Activated CD4-positive, alpha-beta T cell treated with anti-CD3 and anti-CD28 coated beads, Interleukin-2, Interleukin-6, amounts not matched to agents 100 ng/mL and 50 ng/mL, durations not matched to agents 16 hours and 8 hours (primary cell): ENCODE results near the gene LRFN2.

Experiments used
- DNase-seq: peaks from one replicate; pipeline ENCODE4 v3.0.0-alpha.2; 2020

The LRFN2 gene

GRCh38 chr6:40469323-40469722 lies 117.8 kb downstream of the LRFN2 start:
- no peak for DNase-seq

- DNase-seq = no peak
These were observed 120.1 kb downstream of the LRFN2 start for GRCh38 chr6:40466986-40467539.

- DNase-seq = no peak
These were observed 125.5 kb downstream of the LRFN2 start for GRCh38 chr6:40461643-40462042.

- DNase-seq = no peak
These were observed 126.8 kb downstream of the LRFN2 start for GRCh38 chr6:40460380-40460779.

- DNase-seq = no peak
These were observed 129.9 kb downstream of the LRFN2 start for GRCh38 chr6:40457261-40457660.

GRCh38 chr6:40456390-40457013 lies 130.7 kb downstream of the LRFN2 start:
- DNase-seq = no peak

GRCh38 chr6:40455686-40456389 lies 131.3 kb downstream of the LRFN2 start:
- no peak for DNase-seq

GRCh38 chr6:40450483-40450882 lies 136.7 kb downstream of the LRFN2 start:
- no peak for DNase-seq

- no peak for DNase-seq
These were observed 142.4 kb downstream of the LRFN2 start for GRCh38 chr6:40444811-40445210.

- no peak for DNase-seq
These were observed 142.9 kb downstream of the LRFN2 start for GRCh38 chr6:40444312-40444711.

GRCh38 chr6:40443842-40444241 lies 143.3 kb downstream of the LRFN2 start:
- DNase-seq = no peak

GRCh38 chr6:40442591-40442990 lies 144.6 kb downstream of the LRFN2 start:
- DNase-seq = no peak

GRCh38 chr6:40441150-40441549 lies 146.0 kb downstream of the LRFN2 start:
- DNase-seq = no peak

- DNase-seq = no peak
These were observed 147.1 kb downstream of the LRFN2 start for GRCh38 chr6:40440053-40440452.

GRCh38 chr6:40439026-40439800 lies 148.0 kb downstream of the LRFN2 start:
- no peak for DNase-seq

- no peak for DNase-seq
These were observed 148.8 kb downstream of the LRFN2 start for GRCh38 chr6:40438246-40438887.

- DNase-seq = no peak
These were observed 149.5 kb downstream of the LRFN2 start for GRCh38 chr6:40437631-40438030.

GRCh38 chr6:40436685-40437604 lies 150.2 kb downstream of the LRFN2 start:
- peak; percentile 44 for DNase-seq

GRCh38 chr6:40432982-40433381 lies 154.2 kb downstream of the LRFN2 start:
- no peak for DNase-seq

GRCh38 chr6:40431706-40432105 lies 155.5 kb downstream of the LRFN2 start:
- DNase-seq = no peak

- no peak for DNase-seq
These were observed 160.0 kb downstream of the LRFN2 start for GRCh38 chr6:40427196-40427595.
